Central memory CD4-positive, alpha-beta T cell (primary cell): ENCODE data around the gene KCTD20.
"Not testable (repeated sequence)": the region's sequence is repeated elsewhere in the genome, so short reads cannot be mapped to it uniquely, and the experiment has no call there.

ENCODE experiments used
- DNase-seq: peaks from one replicate; pipeline ENCODE4 v3.0.0; 2022
- total RNA-seq, 3 experiments: gene quantifications; one replicate each; lab custom pipeline; 2026; lab: John Stamatoyannopoulos, UW

The KCTD20 gene
- total RNA-seq, result 67.3 to 227 (median 161) reads per million in 3 experiments

GRCh38 chr6:36442671-36443470 is at the start of gene KCTD20, which contains the start of gene PXT1:
Gene KCTD20, plus strand, starts transcription at chr6:36443000. Its CDS starts 27,098 bp downstream, at chr6:36470098.
Gene PXT1, minus strand, starts transcription at chr6:36442854. Its CDS starts 16,772 bp downstream, at chr6:36426082.
- DNase-seq, result peak; percentile 84

DNA sequence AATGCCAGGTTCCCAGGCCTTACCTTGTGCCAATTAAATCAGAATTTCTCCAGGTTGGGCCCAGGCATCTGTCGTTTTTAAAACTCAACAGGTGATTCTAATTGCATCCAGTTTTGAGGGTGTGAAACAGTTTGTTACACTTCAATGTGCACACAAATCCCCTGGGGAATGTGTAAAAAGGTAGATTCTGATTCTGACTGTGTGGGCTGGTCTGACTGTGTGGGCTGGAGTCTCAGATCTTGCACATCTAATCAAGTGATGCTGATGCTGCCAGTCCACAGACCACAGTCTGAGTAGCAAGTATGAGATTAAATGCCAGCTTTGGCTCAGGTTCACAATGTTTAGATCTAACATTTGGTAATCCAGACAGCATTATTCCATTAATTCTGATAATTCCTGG is 42.8 kb upstream of the KCTD20 start:
- no peak for DNase-seq

- DNase-seq, result no peak
Measured at GRCh38 chr6:36402481-36402880, 40.3 kb upstream of the KCTD20 start.

DNA sequence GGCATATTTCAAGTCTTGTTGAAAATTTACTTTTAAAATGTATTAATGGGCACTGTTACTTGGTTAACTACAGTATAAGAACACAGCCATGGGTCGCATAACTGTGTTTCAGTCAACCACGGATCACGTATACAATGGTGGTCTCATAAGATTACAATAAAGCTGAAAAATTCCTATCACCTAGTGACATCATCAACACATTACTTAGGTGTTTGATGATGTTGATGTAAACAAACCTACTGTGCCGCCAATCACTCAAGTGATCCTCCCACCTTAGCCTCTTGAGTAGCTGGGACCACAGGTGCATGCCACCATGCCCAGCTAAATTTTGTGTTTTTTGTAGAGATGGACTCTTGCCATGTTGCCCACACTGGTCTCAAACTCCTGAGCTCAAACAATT is 38.6 kb upstream of the KCTD20 start:
- no peak for DNase-seq

- not testable (repeated sequence) for DNase-seq
Measured at GRCh38 chr6:36409718-36410117, 33.1 kb upstream of the KCTD20 start.

DNA sequence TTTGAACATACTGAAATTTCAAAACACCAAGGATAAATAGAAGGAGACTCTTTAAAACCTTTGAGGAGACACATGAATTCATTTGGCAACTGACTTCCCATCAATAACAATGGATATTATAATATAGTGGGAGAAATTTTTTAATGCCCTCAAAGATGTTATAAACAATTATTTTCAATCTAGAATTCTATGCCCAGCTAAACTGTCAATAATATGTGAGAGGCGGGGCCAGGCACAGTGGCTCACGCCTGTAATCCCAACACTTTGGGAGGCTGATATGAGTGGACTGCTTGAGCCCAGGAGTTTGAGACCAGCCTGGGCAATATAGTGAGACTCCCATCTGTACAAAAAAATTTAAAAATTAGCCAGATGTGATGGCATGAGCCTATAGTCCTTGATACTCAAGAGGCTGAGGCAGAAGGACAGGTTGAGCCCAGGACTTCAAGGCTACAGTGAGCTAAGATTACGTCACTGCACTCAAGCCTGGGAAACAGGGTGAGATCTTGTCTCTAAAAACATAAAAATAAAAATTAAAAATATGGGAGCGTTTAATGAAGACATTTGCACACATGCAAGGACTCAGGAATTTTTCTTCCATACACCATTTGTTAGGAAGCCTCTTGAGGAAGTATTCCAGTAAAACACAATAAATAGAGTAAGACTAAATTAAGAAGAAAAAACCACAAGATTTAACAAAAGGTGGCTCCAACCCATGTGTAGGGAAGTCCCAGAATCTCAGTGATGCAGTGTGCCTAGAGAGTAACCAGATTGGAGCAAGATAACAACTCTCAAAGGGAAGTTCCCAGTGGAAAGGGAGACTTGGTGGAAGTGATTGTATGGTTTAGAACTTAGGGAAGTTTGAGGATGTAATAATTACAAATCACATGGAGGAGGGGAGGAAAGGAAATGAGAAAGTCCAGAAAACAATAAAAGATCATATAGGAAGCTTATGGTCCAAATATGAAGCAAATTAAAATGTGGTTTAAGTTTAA is 29.0 kb upstream of the KCTD20 start:
- no peak for DNase-seq

GRCh38 chr6:36414481-36414880 is 28.3 kb upstream of the KCTD20 start:
- no peak for DNase-seq

DNA sequence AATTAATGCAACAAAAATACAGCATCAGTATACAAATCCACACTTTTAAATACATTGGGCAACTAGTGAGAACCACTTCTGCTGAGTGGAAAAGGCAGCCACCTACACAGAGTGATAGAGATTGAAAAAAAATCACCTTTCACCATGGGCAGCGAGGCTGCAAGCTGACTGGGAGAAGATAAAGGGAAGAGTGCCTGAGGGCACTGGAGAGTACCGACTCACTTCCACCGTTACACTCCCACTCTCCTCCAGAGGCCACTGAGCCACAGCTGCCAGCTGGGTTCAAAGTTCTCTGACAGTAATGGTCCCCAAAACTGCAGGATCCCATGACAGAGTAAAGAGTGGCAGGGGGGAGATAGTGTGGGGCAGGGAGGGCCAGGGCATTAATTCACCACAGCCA is 24.2 kb upstream of the KCTD20 start:
- DNase-seq, result no peak

DNA sequence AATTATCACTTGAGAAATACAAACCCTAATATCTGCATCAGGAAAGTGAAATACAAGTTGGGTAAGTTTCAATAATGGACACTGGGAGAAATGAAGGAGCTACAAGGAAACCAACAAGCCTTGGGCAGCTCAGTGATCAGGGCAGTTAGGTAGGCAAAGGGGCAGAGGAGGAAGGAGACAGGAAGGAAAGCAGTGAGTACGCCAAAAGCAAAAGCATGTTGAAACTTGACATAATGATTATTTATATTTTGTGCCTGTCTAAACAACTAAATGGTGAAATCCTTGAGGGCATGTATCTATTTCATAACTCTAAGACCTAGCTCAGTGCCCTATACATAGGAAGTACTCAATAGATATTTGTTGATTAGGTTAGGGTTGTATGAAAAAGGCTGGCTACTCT is 23.5 kb upstream of the KCTD20 start:
- no peak for DNase-seq

DNA sequence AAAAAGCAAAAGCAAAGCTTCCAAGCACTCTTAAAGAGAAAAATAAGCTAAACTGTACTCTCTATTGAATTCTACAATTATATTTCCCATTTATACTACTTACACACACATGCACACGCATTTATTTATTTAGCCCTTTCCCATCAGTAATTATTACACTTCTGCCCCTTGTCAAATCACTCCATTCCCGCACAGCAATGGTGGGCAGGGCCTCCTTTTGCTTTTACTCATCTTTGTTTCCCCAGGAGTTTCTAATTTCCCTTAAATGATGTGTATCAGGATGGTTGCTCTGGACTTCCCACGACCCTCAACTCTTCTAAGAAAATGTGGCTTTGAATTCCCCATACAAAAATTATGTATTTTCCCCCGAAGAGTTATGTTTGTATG is 20.1 kb upstream of the KCTD20 start:
- no peak for DNase-seq

DNA sequence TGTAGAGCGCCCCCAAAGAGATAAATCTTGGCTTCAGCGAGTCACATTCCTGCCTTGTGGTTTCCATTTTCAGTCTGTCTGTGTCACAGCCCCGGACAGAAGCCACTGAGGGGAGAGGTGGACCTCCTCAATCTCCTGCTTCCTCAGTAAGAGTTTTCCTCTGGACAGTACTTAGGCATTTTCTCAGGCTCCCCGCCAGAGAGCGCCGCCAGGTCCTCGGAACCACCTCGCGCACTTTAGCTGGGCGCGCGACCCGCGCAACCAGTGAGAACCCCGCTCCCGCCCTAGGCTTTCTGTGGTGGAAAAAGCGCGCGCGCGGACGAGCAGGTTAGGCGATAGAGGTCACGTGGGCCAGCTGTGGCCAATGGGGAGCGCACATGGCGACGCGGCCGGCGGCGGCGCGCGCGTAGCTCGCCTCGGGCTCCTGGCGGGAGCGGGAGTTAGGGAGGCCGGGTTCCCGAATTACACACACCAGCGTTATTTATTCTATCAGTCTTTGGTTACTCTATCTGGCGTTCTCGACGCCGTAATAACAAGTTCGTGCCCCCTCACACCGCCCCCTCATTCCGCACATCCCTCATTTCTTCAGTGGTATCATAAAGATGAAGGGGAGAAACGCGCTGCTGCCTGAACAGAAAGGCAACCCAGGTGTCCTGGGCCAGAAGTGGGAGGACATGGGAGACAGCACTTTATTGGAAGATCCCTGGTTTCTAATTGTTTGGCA is 19.5 kb upstream of the KCTD20 start:
- DNase-seq, result peak; percentile 97

- no peak for DNase-seq
Measured at GRCh38 chr6:36426622-36427021, 16.2 kb upstream of the KCTD20 start.

- DNase-seq, result no peak
Measured at GRCh38 chr6:36428911-36429310, 13.9 kb upstream of the KCTD20 start.

DNA sequence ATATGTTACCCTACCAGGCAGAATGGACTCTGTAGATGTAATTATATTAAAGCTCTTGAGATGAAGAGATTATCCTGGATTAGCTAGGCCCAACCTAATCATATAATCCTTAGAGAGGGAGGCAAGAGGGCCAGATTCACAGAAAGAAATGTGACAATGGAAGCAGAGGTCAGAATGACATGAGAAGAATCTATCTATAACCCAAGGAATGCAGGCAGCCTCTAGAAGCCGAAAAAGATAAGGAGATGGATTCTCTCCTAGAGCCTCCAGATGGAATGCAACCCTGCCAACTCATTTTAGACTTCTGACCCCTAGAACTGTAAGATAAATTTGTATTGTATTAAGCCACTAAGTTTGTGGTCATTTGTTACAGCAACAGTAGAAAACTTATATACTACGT is 12.4 kb upstream of the KCTD20 start:
- no peak for DNase-seq

GRCh38 chr6:36431197-36431596 is 11.6 kb upstream of the KCTD20 start:
- DNase-seq, result no peak

GRCh38 chr6:36432151-36432671 is 10.6 kb upstream of the KCTD20 start:
- no peak for DNase-seq

- no peak for DNase-seq
Measured at GRCh38 chr6:36436466-36436865, 6.3 kb upstream of the KCTD20 start.

- peak; percentile 80 for DNase-seq
Measured at GRCh38 chr6:36441307-36441894, 1.4 kb upstream of the KCTD20 start.

GRCh38 chr6:36442103-36442670 is 613 bp upstream of the KCTD20 start:
- no peak for DNase-seq

DNA sequence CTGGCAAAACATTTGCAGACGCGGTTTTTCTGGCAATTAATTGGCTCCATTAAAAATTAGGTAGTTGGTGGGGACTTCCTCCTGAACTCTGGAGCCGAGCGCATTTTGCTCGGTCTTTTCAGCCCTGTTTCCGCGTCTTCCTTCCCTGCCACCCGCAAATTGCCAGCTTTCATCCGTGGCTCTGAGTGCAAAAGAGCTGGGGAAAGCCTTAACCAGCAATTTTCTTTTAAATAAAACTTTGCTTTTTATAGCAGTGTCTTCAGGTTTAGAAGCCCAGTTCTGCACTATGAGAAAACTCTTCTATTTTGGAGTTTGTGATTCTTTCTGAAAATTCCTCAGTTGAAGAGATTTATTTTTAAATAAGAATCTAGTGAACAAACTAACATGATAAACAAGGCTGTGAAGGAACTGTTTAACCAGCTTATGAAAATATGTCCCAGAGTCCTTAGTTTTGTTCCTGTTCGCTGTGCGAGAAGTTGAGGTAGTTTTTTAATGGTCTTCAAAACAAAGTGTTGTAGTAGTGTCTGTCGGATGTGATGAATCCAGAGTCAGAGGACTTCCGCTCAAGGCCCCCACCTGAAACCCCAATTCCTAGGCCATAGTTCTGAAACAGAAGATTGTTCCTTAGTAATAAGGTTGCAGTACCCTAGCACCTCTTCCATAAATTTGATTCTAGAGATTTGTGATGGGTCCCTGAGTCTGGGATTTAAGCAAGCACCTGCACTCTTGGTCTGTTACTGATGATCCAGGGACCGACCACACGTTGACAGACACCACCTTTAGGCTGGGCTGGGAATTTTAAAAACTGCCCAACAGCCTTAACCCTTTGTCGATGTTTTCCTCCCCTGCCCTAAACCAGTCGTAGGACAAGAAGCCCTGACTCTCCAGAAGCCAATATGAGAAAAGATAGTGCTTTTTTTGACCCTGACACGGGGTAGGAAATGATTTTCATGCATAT is 950 bp downstream of the KCTD20 start:
- DNase-seq, result peak; percentile 21

GRCh38 chr6:36444470-36444869 is 1.7 kb downstream of the KCTD20 start:
- no peak for DNase-seq
